H9 (cell line): ENCODE data around the gene ADCY4. TPM values are rescaled to one million over a fixed set of nuclear protein-coding genes. Genes with fewer than 3 reads are reported as not detected.

Experiments used
- DNase-seq: peaks from one replicate; pipeline ENCODE4 v3.0.0-alpha.2; 2017
- H2AFZ ChIP-seq: one replicate; pipeline ENCODE4 v1.6.1; 2013; ENCODE audit warnings: mild to moderate bottlenecking, low read length, control low read depth, moderate library complexity
- H2AK5ac ChIP-seq: 2 replicates; pipeline ENCODE4 v1.6.1; 2013; ENCODE audit warnings: low read length, control low read depth, mixed read lengths; ENCODE audit not compliant: insufficient read length
- H2BK120ac ChIP-seq: one replicate; pipeline ENCODE4 v1.6.1; 2013; ENCODE audit warnings: low read depth, mild to moderate bottlenecking, low read length, control low read depth, inconsistent platforms; ENCODE audit not compliant: poor library complexity, severe bottlenecking
- H2BK12ac ChIP-seq: 2 replicates; pipeline ENCODE4 v1.6.1; 2013; ENCODE audit warnings: low read length, control low read depth, mixed read lengths, low read depth; ENCODE audit not compliant: insufficient read length
- H2BK15ac ChIP-seq: 2 replicates; pipeline ENCODE4 v1.6.1; 2013; ENCODE audit warnings: low read depth, low read length, control low read depth
- H2BK20ac ChIP-seq: one replicate; pipeline ENCODE4 v1.6.1; 2013; ENCODE audit warnings: low read depth, mild to moderate bottlenecking, low read length, control low read depth, inconsistent platforms; ENCODE audit not compliant: poor library complexity, severe bottlenecking
- H2BK5ac ChIP-seq: 2 replicates; pipeline ENCODE4 v1.6.1; 2013; ENCODE audit warnings: low read length, control low read depth, mixed read lengths; ENCODE audit not compliant: insufficient read length
- H3K14ac ChIP-seq: 2 replicates; pipeline ENCODE4 v1.6.1; 2013; ENCODE audit warnings: low read length, control low read depth; ENCODE audit not compliant: insufficient read depth
- H3K18ac ChIP-seq: 2 replicates; pipeline ENCODE4 v1.6.1; 2013; ENCODE audit warnings: low read depth, mild to moderate bottlenecking, mixed read lengths, low read length, control low read depth; ENCODE audit not compliant: insufficient read length
- H3K23ac ChIP-seq: 2 replicates; pipeline ENCODE4 v1.6.1; 2013; ENCODE audit warnings: low read length, control low read depth, mixed read lengths, low read depth; ENCODE audit not compliant: insufficient read length
- H3K23me2 ChIP-seq: 2 replicates; pipeline ENCODE4 v1.6.1; 2013; ENCODE audit warnings: low read depth, mild to moderate bottlenecking, mixed read lengths, low read length, control low read depth; ENCODE audit not compliant: insufficient read length, poor library complexity, severe bottlenecking
- H3K27ac ChIP-seq: 2 replicates; pipeline ENCODE4 v1.5.1; 2013; ENCODE audit warnings: low read length, control low read depth, mixed read lengths, low read depth; ENCODE audit not compliant: insufficient read length
- H3K27me3 ChIP-seq: 2 replicates; pipeline ENCODE4 v1.6.1; 2013; ENCODE audit warnings: low read length, control low read depth, inconsistent platforms; ENCODE audit not compliant: insufficient read depth
- H3K4ac ChIP-seq: 2 replicates; pipeline ENCODE4 v1.6.1; 2013; ENCODE audit warnings: low read depth, mild to moderate bottlenecking, control low read depth, inconsistent platforms, low read length, moderate library complexity
- H3K4me1 ChIP-seq: 2 replicates; pipeline ENCODE4 v1.6.1; 2013; ENCODE audit warnings: low read length, control low read depth, inconsistent platforms; ENCODE audit not compliant: insufficient read depth
- H3K4me2 ChIP-seq: 2 replicates; pipeline ENCODE4 v1.6.1; 2013; ENCODE audit warnings: low read length, control low read depth, mixed read lengths; ENCODE audit not compliant: insufficient read length, insufficient read depth
- H3K56ac ChIP-seq: 2 replicates; pipeline ENCODE4 v1.6.1; 2013; ENCODE audit warnings: low read depth, mild to moderate bottlenecking, mixed read lengths, low read length, control low read depth; ENCODE audit not compliant: insufficient read length
- H3K79me1 ChIP-seq: 2 replicates; pipeline ENCODE4 v1.6.1; 2013; ENCODE audit warnings: low read depth, mild to moderate bottlenecking, moderate library complexity, low read length, control low read depth, inconsistent platforms; ENCODE audit not compliant: insufficient read depth, poor library complexity, severe bottlenecking
- H3K79me2 ChIP-seq: 2 replicates; pipeline ENCODE4 v1.6.1; 2013; ENCODE audit warnings: low read length, control low read depth, inconsistent platforms; ENCODE audit not compliant: insufficient read depth
- H3K9ac ChIP-seq: 2 replicates; pipeline ENCODE4 v1.6.1; 2013; ENCODE audit warnings: low read length, control low read depth, mixed read lengths; ENCODE audit not compliant: insufficient read length; ENCODE audit errors: extremely low read depth
- H3K9me3 ChIP-seq: one replicate; pipeline ENCODE4 v1.6.1; 2013; ENCODE audit warnings: low read depth, low read length, inconsistent platforms; ENCODE audit not compliant: control insufficient read depth
- H3T11ph ChIP-seq: one replicate; pipeline ENCODE4 v1.6.1; 2013; ENCODE audit warnings: mild to moderate bottlenecking, low read length, control low read depth, inconsistent platforms
- H4K20me1 ChIP-seq: one replicate; pipeline ENCODE4 v1.6.1; 2013; ENCODE audit not compliant: control insufficient read depth, insufficient read length, insufficient read depth
- H4K5ac ChIP-seq: 2 replicates; pipeline ENCODE4 v1.6.1; 2013; ENCODE audit warnings: low read depth, mild to moderate bottlenecking, mixed read lengths, low read length, control low read depth; ENCODE audit not compliant: insufficient read length
- H4K8ac ChIP-seq: replicated peaks from 2 replicates; pipeline ENCODE4 v1.6.1; 2013; ENCODE audit warnings: low read length, control low read depth, mixed read lengths, low read depth; ENCODE audit not compliant: insufficient read length
- H4K91ac ChIP-seq: 2 replicates; pipeline ENCODE4 v1.6.1; 2013; ENCODE audit warnings: low read depth, mild to moderate bottlenecking, moderate library complexity, mixed read lengths, low read length, control low read depth; ENCODE audit not compliant: insufficient read length
- H3K27ac Mint-ChIP-seq, 3 experiments: 2 replicates in 2 of 3; 3 replicates in 1 of 3; pipeline ENCODE4 v1.8.0; 2020 to 2021; ENCODE audit warnings: mixed read lengths in 3 of 3, mild to moderate bottlenecking in 1 of 3, moderate library complexity in 1 of 3
- H3K27me3 Mint-ChIP-seq: 2 replicates; pipeline ENCODE4 v1.8.0; 2021; ENCODE audit warnings: low read depth, mild to moderate bottlenecking, moderate library complexity, mixed read lengths
- H3K36me3 Mint-ChIP-seq, 3 experiments: 2 replicates in 2 of 3; 3 replicates in 1 of 3; pipeline ENCODE4 v1.8.0; 2020 to 2021; ENCODE audit warnings: low read depth in 3 of 3, mixed read lengths in 3 of 3; ENCODE audit not compliant: insufficient read depth in 1 of 3
- H3K4me1 Mint-ChIP-seq, 2 experiments: 2 replicates each; pipeline ENCODE4 v1.8.0; 2020; ENCODE audit warnings: mixed read lengths in 2 of 2
- H3K4me3 Mint-ChIP-seq, 2 experiments: 2 replicates in 1 of 2; 3 replicates in 1 of 2; pipeline ENCODE4 v1.8.0; 2020 to 2021; ENCODE audit warnings: mild to moderate bottlenecking in 2 of 2, mixed read lengths in 2 of 2, moderate library complexity in 1 of 2
- H3K9me3 Mint-ChIP-seq, 2 experiments: 2 replicates in 1 of 2; 3 replicates in 1 of 2; pipeline ENCODE4 v1.8.0; 2020; ENCODE audit warnings: mild to moderate bottlenecking in 2 of 2, mixed read lengths in 2 of 2, moderate library complexity in 1 of 2
- WGBS: extraction: QIAGEN DNeasy Blood & Tissue Kit; methylation state at CpG from one replicate; pipeline ENCODE4 v1.1.7; 2013; ENCODE audit warnings: missing lambda C conversion rate, low lambda C conversion rate, mixed read lengths; ENCODE audit not compliant: insufficient read length; ENCODE audit errors: extremely low coverage; 5-methylcytosine and 5-hydroxymethylcytosine counted together
- total RNA-seq: library from RNA; stranded (reverse); gene quantifications from 2 replicates; pipeline ENCODE4 v1.2.1, GENCODE V29; 2021
- TF ChIP-seq, protein P1 (sequence below): fragments of 200-600 bp; sonication (generic); conservative IDR thresholded peaks from 3 replicates; pipeline ENCODE4 v1.8.0; 2021; ENCODE audit warnings: antibody characterized with exemption, mild to moderate bottlenecking

ADCY4 gene
- total RNA-seq, 1 experiment from 2014 or later: 0.09 TPM

DNA sequence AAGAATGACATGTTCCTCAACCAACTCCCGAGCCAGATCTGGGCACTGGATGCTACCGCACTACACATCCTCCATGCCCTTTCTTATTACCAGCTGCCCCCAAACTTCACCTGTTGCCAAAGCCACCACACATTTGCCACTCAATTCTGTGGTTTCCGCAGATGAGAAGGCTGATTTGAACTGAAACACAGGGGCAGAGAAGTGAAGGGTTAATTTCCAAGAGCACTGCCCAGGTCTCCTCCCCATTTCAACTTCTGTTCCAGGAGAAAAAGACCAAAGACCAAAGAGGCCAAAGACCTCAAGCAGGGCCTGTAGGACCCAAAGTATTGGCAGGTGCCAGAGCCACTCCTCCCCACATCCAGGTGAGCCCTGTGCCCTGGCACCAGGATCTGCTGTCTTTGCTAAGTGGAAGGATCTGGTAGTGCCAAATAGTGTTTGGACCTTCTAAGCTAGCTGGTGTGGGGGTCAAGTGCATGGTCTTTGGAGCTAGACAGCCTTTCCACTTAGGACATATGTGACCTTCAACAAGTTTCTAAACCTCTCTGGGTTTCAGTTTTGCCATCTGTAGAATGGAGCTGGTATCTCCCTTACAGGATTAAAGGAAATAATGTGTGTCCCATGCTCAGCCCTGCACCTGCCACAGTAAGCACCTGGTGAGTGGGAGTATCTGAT is 43.3 kb downstream of the ADCY4 start:
- no peaks in the 10 kb centered on the region for H3K9me3 Mint-ChIP-seq
- no peaks in the 10 kb centered on the region for H3K27me3 Mint-ChIP-seq
- H3K4me1 Mint-ChIP-seq: peaks cover 0 to 2% of the 10 kb centered on the region in 2 experiments; a peak in 2 of 4 replicates
- H4K91ac ChIP-seq: no peak overlapping the region
- H3K4me1 ChIP-seq: no peaks in the 10 kb centered on the region
- H3T11ph ChIP-seq: no peak overlapping the region
- no peak overlapping the region for H2BK12ac ChIP-seq
- no peak overlapping the region for H3K23ac ChIP-seq
- no peak overlapping the region for H2AK5ac ChIP-seq
- H3K18ac ChIP-seq: no peak overlapping the region
- no peaks in the 10 kb centered on the region for H3K9me3 ChIP-seq
- H3K9ac ChIP-seq: no peak overlapping the region
- TF ChIP-seq, protein P1, sequence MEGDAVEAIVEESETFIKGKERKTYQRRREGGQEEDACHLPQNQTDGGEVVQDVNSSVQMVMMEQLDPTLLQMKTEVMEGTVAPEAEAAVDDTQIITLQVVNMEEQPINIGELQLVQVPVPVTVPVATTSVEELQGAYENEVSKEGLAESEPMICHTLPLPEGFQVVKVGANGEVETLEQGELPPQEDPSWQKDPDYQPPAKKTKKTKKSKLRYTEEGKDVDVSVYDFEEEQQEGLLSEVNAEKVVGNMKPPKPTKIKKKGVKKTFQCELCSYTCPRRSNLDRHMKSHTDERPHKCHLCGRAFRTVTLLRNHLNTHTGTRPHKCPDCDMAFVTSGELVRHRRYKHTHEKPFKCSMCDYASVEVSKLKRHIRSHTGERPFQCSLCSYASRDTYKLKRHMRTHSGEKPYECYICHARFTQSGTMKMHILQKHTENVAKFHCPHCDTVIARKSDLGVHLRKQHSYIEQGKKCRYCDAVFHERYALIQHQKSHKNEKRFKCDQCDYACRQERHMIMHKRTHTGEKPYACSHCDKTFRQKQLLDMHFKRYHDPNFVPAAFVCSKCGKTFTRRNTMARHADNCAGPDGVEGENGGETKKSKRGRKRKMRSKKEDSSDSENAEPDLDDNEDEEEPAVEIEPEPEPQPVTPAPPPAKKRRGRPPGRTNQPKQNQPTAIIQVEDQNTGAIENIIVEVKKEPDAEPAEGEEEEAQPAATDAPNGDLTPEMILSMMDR: no peak
- no peak overlapping the region for H3K14ac ChIP-seq
- no peak overlapping the region for H3K56ac ChIP-seq
- no peak overlapping the region for H4K5ac ChIP-seq
- H3K27ac Mint-ChIP-seq: no peak overlapping the region; a peak in 1 of 7 replicates
- no peaks in the 10 kb centered on the region for H3K79me1 ChIP-seq
- H2AFZ ChIP-seq: no peak overlapping the region
- no peak overlapping the region for H2BK120ac ChIP-seq
- no peak overlapping the region for H4K8ac ChIP-seq
- WGBS: no CpG with 5 or more reads among the region's 3 CpGs
- peaks cover 7 to 46% (median 17%) of the 10 kb centered on the region in 3 experiments; a peak in 6 of 7 replicates for H3K36me3 Mint-ChIP-seq
- H3K23me2 ChIP-seq: no peaks in the 10 kb centered on the region
- H2BK20ac ChIP-seq: no peak overlapping the region
- no peak overlapping the region for H3K4ac ChIP-seq
- no peaks in the 10 kb centered on the region for H3K79me2 ChIP-seq
- no peak for DNase-seq
- no peaks in the 10 kb centered on the region for H4K20me1 ChIP-seq
- H3K4me3 Mint-ChIP-seq: no peak overlapping the region
- H3K27ac ChIP-seq: no peak overlapping the region
- no peak overlapping the region for H3K4me2 ChIP-seq
- H2BK5ac ChIP-seq: no peak overlapping the region
- no peak overlapping the region for H2BK15ac ChIP-seq
- no peaks in the 10 kb centered on the region for H3K27me3 ChIP-seq
